B cell (primary cell): Measurements from ENCODE around the gene AQP9. TPM values are rescaled to one million over a fixed set of nuclear protein-coding genes. Genes with fewer than 3 reads are reported as not detected.
"Not testable (repeated sequence)": the region's sequence is repeated elsewhere in the genome, so short reads cannot be mapped to it uniquely, and the experiment has no call there.

Experiments used
- ATAC-seq: fragments of 200-7000 bp; cut with Tn5 transposase; one replicate; pipeline ENCODE4 v1.10.0; 2021; ENCODE audit warnings: low read depth, mild to moderate bottlenecking, moderate number of reproducible peaks, moderate library complexity
- CTCF ChIA-PET: fragments of 350-600 bp; sonication (Branson Sonifier 250); formaldehyde crosslinking; loops from one replicate; lab custom pipeline; 2021; ENCODE audit warnings: antibody characterized with exemption, inconsistent platforms; lab: Charles Lee
- POLR2A ChIA-PET: fragments of 350-600 bp; sonication (Branson Sonifier 250); formaldehyde crosslinking; loops from one replicate; lab custom pipeline; 2021; ENCODE audit warnings: antibody characterized with exemption; lab: Charles Lee
- DNase-seq: peaks from one replicate; pipeline ENCODE4 v3.0.0; 2013
- H2AFZ ChIP-seq: 2 replicates; pipeline ENCODE4 v1.6.1; 2012; ENCODE audit warnings: mild to moderate bottlenecking, low read depth, low read length; ENCODE audit not compliant: insufficient read depth, poor library complexity, severe bottlenecking
- H3K27ac ChIP-seq, 2 donors: 1 replicate in 1 of 2; 2 replicates in 1 of 2; pipeline ENCODE4 v1.5.1; 2012 to 2013; ENCODE audit warnings: low read length in 2 of 2, mild to moderate bottlenecking in 2 of 2, moderate library complexity in 1 of 2
- H3K27me3 ChIP-seq, 4 experiments: fragments of 200-600 bp in 1 of 4; sonication (generic) in 1 of 4; replicated peaks in 1 of 4; 1 replicate in 2 of 4; 2 replicates in 2 of 4; pipeline versions ENCODE4 v1.6.1 to v1.7.0; 2013 to 2016; ENCODE audit warnings: low read length in 3 of 4, mild to moderate bottlenecking in 2 of 4, mixed read lengths in 1 of 4, moderate library complexity in 1 of 4; ENCODE audit not compliant: insufficient read depth in 4 of 4, control insufficient read depth in 3 of 4; ENCODE audit errors: control extremely low read depth in 1 of 4
- H3K36me3 ChIP-seq, 2 experiments: replicated peaks in 1 of 2; 1 replicate in 1 of 2; 2 replicates in 1 of 2; pipeline versions ENCODE4 v1.6.1 to v1.7.1; 2013; ENCODE audit warnings: low read length in 1 of 2; ENCODE audit not compliant: insufficient read depth in 2 of 2, control insufficient read depth in 1 of 2; ENCODE audit errors: control extremely low read depth in 1 of 2, extremely low read depth in 1 of 2
- H3K4me1 ChIP-seq, 2 donors: fragments of 200-600 bp in 1 of 2; sonication (generic) in 1 of 2; 1 replicate in 1 of 2; 2 replicates in 1 of 2; pipeline versions ENCODE4 v1.5.1 to v1.6.1; 2013 to 2017; ENCODE audit warnings: low read length in 2 of 2; ENCODE audit not compliant: control insufficient read depth in 2 of 2, insufficient read depth in 2 of 2
- H3K4me2 ChIP-seq: replicated peaks from 2 replicates; pipeline ENCODE3; 2012; ENCODE audit warnings: mild to moderate bottlenecking, low read depth, low read length; ENCODE audit not compliant: poor library complexity, severe bottlenecking
- H3K4me3 ChIP-seq, 5 experiments: fragments of 200-600 bp in 1 of 5; sonication (generic) in 1 of 5; 1 replicate in 3 of 5; 2 replicates in 2 of 5; pipeline versions ENCODE4 v1.5.1 to v1.7.0; 2011 to 2016; ENCODE audit warnings: low read length in 4 of 5, mild to moderate bottlenecking in 4 of 5, low read depth in 2 of 5, control low read depth in 1 of 5, moderate library complexity in 1 of 5; ENCODE audit not compliant: insufficient read depth in 1 of 5; ENCODE audit errors: control extremely low read depth in 1 of 5, extremely low read depth in 1 of 5
- H3K79me2 ChIP-seq: fragments of 200-600 bp; sonication (generic); one replicate; pipeline ENCODE4 v1.6.0; 2016; ENCODE audit warnings: low read length; ENCODE audit not compliant: control insufficient read depth, insufficient read depth
- H3K9ac ChIP-seq: fragments of 200-600 bp; sonication (generic); 2 replicates; pipeline ENCODE4 v1.6.1; 2017; ENCODE audit warnings: mild to moderate bottlenecking, low read length, moderate library complexity
- H3K9me3 ChIP-seq, 3 donors: one replicate each; pipeline versions ENCODE4 v1.6.1 to v1.7.1; 2013; ENCODE audit warnings: low read length in 2 of 3; ENCODE audit not compliant: control insufficient read depth in 2 of 3, insufficient read depth in 1 of 3; ENCODE audit errors: control extremely low read depth in 1 of 3
- H4K20me1 ChIP-seq: 2 replicates; pipeline ENCODE4 v1.6.0; 2012; ENCODE audit warnings: mild to moderate bottlenecking, low read length; ENCODE audit not compliant: insufficient read depth, control insufficient read depth, poor library complexity, severe bottlenecking
- H3K27ac Mint-ChIP-seq: one replicate; pipeline ENCODE4 v1.8.0; 2021; ENCODE audit warnings: mixed read lengths
- H3K27me3 Mint-ChIP-seq: one replicate; pipeline ENCODE4 v1.8.0; 2021; ENCODE audit warnings: mixed read lengths
- H3K4me1 Mint-ChIP-seq: one replicate; pipeline ENCODE4 v1.8.0; 2021; ENCODE audit warnings: mixed read lengths
- H3K4me3 Mint-ChIP-seq: one replicate; pipeline ENCODE4 v1.8.0; 2021; ENCODE audit warnings: mixed read lengths
- H3K9me3 Mint-ChIP-seq: one replicate; pipeline ENCODE4 v1.8.0; 2022; ENCODE audit warnings: mixed read lengths; ENCODE audit not compliant: insufficient read depth
- CTCF ChIP-seq: fragments of 200-600 bp; IDR thresholded peaks from one replicate; pipeline ENCODE4 v1.8.0; 2022; ENCODE audit warnings: antibody characterized with exemption, mild to moderate bottlenecking
- EZH2 ChIP-seq: IDR thresholded peaks from 2 replicates; pipeline ENCODE4 v1.6.1; 2012; ENCODE audit warnings: borderline replicate concordance, low read depth, mild to moderate bottlenecking, moderate library complexity, low read length; ENCODE audit not compliant: insufficient read depth, poor library complexity, severe bottlenecking
- WGBS: methylation state at CpG from one replicate; pipeline ENCODE4 v1.1.5; 2013; ENCODE audit warnings: missing lambda C conversion rate; ENCODE audit not compliant: insufficient coverage; 5-methylcytosine and 5-hydroxymethylcytosine counted together
- intact Hi-C: fragments of 100-400 bp; cut with micrococcal nuclease; formaldehyde crosslinking; loops from one replicate; pipeline ENCODE4 v1.10.0; 2022
- polyA plus RNA-seq: library from polyadenylated mRNA; depleted of rRNA; stranded (reverse); fragments of >200 nt; gene quantifications from 2 replicates; pipeline ENCODE4 v1.2.3, GENCODE V29; 2012
- total RNA-seq, 2 donors: library from RNA; stranded (reverse); fragments of 120-200 nt in 1 of 2; gene quantifications; 1 replicate in 1 of 2; 2 replicates in 1 of 2; pipeline versions ENCODE4 v1.2.3 to v1.2.4, GENCODE V29; 2013 to 2022

Gene AQP9
- total and polyA plus RNA-seq, 2 donors (not counting 1 experiment from before 2014, with no cell fraction given) = 0.10 TPM; not detected in 1

GRCh38 chr15:58110999-58111717, 27.0 kb upstream of the AQP9 start:
- H3K4me1 Mint-ChIP-seq = no peaks in the 10 kb centered on the region
- H3K4me3 Mint-ChIP-seq = no peak overlapping the region
- Histone ChIP-seq H3K4me2 (no peak overlapping the region), H3K4me3 (no peak overlapping the region), H3K79me2 (no peaks in the 10 kb centered on the region), H3K36me3 (no peaks in the 10 kb centered on the region), H3K27ac (no peak overlapping the region), H3K4me1 (no peaks in the 10 kb centered on the region), H2AFZ (no peak overlapping the region), H4K20me1 (no peaks in the 10 kb centered on the region), H3K27me3 (peaks cover 0 to 14% (median 6%) of the 10 kb centered on the region in 4 experiments), H3K9me3 (no peaks in the 10 kb centered on the region), H3K9ac (no peak overlapping the region)
- intact Hi-C loops = no loop called here
- no peak for ATAC-seq
- TF ChIP-seq EZH2 = no peak
- no peak for TF ChIP-seq CTCF
- H3K9me3 Mint-ChIP-seq = no peaks in the 10 kb centered on the region
- ChIA-PET CTCF (no interaction called here), POLR2A (no interaction called here)
- H3K27ac Mint-ChIP-seq = no peak overlapping the region
- DNase-seq = no peak
- peaks cover 16% of the 10 kb centered on the region for H3K27me3 Mint-ChIP-seq
- 72% methylated on average over 3 of the region's 6 CpGs for WGBS

- Histone ChIP-seq H3K27me3 (peaks cover 0 to 14% (median 4%) of the 10 kb centered on the region in 4 experiments), H3K4me3 (no peak overlapping the region), H3K36me3 (no peaks in the 10 kb centered on the region), H4K20me1 (no peaks in the 10 kb centered on the region), H2AFZ (no peak overlapping the region), H3K27ac (no peak overlapping the region), H3K9me3 (no peaks in the 10 kb centered on the region), H3K9ac (no peak overlapping the region), H3K79me2 (no peaks in the 10 kb centered on the region), H3K4me1 (no peaks in the 10 kb centered on the region), H3K4me2 (no peak overlapping the region)
- ATAC-seq = no peak
- intact Hi-C loops = no loop called here
- POLR2A ChIA-PET = no interaction called here
- H3K27me3 Mint-ChIP-seq = peaks cover 13% of the 10 kb centered on the region
- no peaks in the 10 kb centered on the region for H3K9me3 Mint-ChIP-seq
- no peak overlapping the region for H3K27ac Mint-ChIP-seq
- no peaks in the 10 kb centered on the region for H3K4me1 Mint-ChIP-seq
- CTCF ChIA-PET = no interaction called here
- DNase-seq = no peak
- 100% methylated on average over 5 of the region's 5 CpGs for WGBS
- H3K4me3 Mint-ChIP-seq = no peak overlapping the region
- TF ChIP-seq EZH2 (no peak), CTCF (no peak)
Observed at GRCh38 chr15:58111718-58112104, 26.5 kb upstream of the AQP9 start.

GRCh38 chr15:58113358-58113757, 24.8 kb upstream of the AQP9 start:
- H3K9me3 ChIP-seq, H3K4me1 Mint-ChIP-seq, CTCF ChIA-PET, POLR2A ChIA-PET, H3K79me2 ChIP-seq, H3K27ac Mint-ChIP-seq, H3K9me3 Mint-ChIP-seq, H3K27ac ChIP-seq, H4K20me1 ChIP-seq, H3K36me3 ChIP-seq, H3K4me3 Mint-ChIP-seq, intact Hi-C loops, H3K4me3 ChIP-seq, ATAC-seq, DNase-seq, H3K4me2 ChIP-seq, H2AFZ ChIP-seq, H3K9ac ChIP-seq, H3K4me1 ChIP-seq: not testable (repeated sequence)
- H3K27me3 ChIP-seq = peaks cover 0 to 14% (median 1%) of the 10 kb centered on the region in 4 experiments
- WGBS = 77% methylated on average over 2 of the region's 5 CpGs
- peaks cover 12% of the 10 kb centered on the region for H3K27me3 Mint-ChIP-seq
